ENCODE results near the gene RPLP2. TPM values are rescaled to one million over a fixed set of nuclear protein-coding genes. Genes with fewer than 3 reads are reported as not detected.
A peak's percentile ranks its signal among the peaks of the same experiment; 100 is the strongest.

RPLP2 gene
- total and polyA plus RNA-seq, 2 donors (not counting 1 experiment from before 2014, with no cell fraction given): 525 to 3,947 TPM

DNA sequence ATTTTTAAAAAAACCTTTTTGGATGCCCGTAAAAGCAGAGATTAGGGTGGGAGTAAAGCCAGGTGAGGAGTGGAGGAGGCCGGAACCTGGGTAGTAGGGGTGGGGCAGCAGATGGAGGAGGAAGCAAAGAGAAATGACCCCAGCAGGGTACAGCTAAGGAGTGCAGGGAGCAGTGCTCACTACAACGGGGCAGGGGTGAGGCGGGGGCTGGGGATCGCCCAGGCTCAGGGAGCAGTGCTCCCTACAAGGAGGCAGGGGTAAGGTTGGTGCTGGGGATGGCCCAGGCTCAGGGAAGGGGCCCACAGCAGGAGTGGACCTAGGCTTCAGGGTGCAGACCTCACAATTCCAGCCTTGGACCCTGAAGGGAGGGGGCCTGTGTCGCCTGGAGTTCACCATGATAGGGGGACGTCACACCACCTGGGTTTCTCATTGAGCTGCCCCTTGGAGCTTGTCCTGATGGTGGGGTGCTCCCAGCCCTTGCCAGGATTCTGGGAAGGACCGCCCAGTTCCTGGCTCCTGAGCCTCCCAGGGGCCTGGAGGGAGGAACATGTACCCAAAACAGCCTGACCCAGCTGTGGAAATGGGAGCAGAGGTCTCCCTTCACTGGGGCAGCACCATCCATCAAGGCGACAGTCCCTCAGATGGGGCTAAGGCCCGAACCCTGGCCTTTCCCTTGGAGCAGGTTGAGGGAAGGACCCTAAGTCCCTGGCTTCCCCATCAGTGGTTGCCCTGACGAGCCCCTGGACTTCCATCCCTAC is 6.1 kb downstream of the RPLP2 start:
- intact Hi-C loops (cut with micrococcal nuclease): no loop called here
- Mint-ChIP-seq H3K9me3 (ENCODE audit: insufficient read depth) (no peaks in the 10 kb centered on the region), H3K4me3 (no peak overlapping the region), H3K27ac (peak overlapping the region; percentile 32), H3K4me1 (peaks cover 23% of the 10 kb centered on the region), H3K27me3 (no peaks in the 10 kb centered on the region)
- Histone ChIP-seq H3K36me3 (replicated peaks in 1 of 2; ENCODE audit: control extremely low read depth in 1 of 2, control insufficient read depth in 1 of 2, extremely low read depth in 1 of 2, insufficient read depth in 2 of 2, low read length in 1 of 2) (peaks cover 2 to 29% of the 10 kb centered on the region in 2 experiments), H3K4me2 (replicated peaks; ENCODE audit: low read depth, low read length, poor library complexity, severe bottlenecking) (no peak overlapping the region), H3K4me1 (ENCODE audit: control insufficient read depth in 2 of 2, insufficient read depth in 2 of 2, low read length in 2 of 2) (peaks cover 23 to 28% of the 10 kb centered on the region in 2 donors), H4K20me1 (ENCODE audit: control insufficient read depth, insufficient read depth, low read length, poor library complexity, severe bottlenecking) (peaks cover 36% of the 10 kb centered on the region), H3K27ac (ENCODE audit: low read length in 2 of 2) (no peak overlapping the region), H3K9me3 (ENCODE audit: control extremely low read depth in 1 of 3, control insufficient read depth in 2 of 3, insufficient read depth in 1 of 3, low read length in 2 of 3) (no peaks in the 10 kb centered on the region), H3K4me3 (ENCODE audit: control extremely low read depth in 1 of 5, extremely low read depth in 1 of 5, insufficient read depth in 1 of 5, low read depth in 2 of 5, low read length in 4 of 5) (no peak overlapping the region), H2AFZ (ENCODE audit: insufficient read depth, low read depth, low read length, poor library complexity, severe bottlenecking) (no peak overlapping the region), H3K27me3 (replicated peaks in 1 of 4; ENCODE audit: control extremely low read depth in 1 of 4, control insufficient read depth in 3 of 4, insufficient read depth in 4 of 4, low read length in 3 of 4) (no peaks in the 10 kb centered on the region), H3K79me2 (ENCODE audit: control insufficient read depth, insufficient read depth, low read length) (peaks cover 23% of the 10 kb centered on the region), H3K9ac (ENCODE audit: low read length) (no peak overlapping the region)
- ChIA-PET POLR2A (interaction anchor here (0.6 to 0.9 kb wide), 3 partner anchors 13 to 288 kb away, joined by 4 read pairs; no protein-coding TSS in a partner anchor), CTCF (no interaction called here)
- TF ChIP-seq, protein P1, sequence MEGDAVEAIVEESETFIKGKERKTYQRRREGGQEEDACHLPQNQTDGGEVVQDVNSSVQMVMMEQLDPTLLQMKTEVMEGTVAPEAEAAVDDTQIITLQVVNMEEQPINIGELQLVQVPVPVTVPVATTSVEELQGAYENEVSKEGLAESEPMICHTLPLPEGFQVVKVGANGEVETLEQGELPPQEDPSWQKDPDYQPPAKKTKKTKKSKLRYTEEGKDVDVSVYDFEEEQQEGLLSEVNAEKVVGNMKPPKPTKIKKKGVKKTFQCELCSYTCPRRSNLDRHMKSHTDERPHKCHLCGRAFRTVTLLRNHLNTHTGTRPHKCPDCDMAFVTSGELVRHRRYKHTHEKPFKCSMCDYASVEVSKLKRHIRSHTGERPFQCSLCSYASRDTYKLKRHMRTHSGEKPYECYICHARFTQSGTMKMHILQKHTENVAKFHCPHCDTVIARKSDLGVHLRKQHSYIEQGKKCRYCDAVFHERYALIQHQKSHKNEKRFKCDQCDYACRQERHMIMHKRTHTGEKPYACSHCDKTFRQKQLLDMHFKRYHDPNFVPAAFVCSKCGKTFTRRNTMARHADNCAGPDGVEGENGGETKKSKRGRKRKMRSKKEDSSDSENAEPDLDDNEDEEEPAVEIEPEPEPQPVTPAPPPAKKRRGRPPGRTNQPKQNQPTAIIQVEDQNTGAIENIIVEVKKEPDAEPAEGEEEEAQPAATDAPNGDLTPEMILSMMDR (IDR thresholded peaks at IDR 0.05): no peak
- no peak for TF ChIP-seq EZH2 (IDR thresholded peaks at IDR 0.05; ENCODE audit: borderline replicate concordance, insufficient read depth, low read depth, low read length, poor library complexity, severe bottlenecking)
- ATAC-seq (ENCODE audit: low read depth) (no peak), DNase-seq (no peak)
- WGBS (ENCODE audit: insufficient coverage): 92% methylated on average over 10 of the region's 11 CpGs

DNA sequence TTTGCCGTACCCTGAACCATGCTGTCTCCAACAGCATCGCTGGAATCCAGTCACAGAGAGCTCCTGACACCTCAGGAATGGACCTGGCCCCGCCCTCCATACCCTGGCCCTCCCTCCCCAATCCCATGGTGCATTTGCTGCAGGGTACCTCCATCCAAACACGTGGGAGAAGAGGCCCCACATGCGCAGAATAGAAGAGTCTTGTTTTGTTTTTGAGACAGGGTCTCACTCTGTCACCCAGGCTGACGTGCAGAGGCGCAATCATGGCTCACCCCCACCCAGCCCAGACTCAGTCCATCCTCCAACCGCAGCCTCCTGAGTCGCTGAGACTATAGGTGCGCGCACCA is 6.6 kb downstream of the RPLP2 start:
- H3K4me1 Mint-ChIP-seq: peaks cover 22% of the 10 kb centered on the region
- ATAC-seq (ENCODE audit: low read depth) (no peak), DNase-seq (no peak)
- Histone ChIP-seq H3K9ac (ENCODE audit: low read length) (no peak overlapping the region), H3K27me3 (replicated peaks in 1 of 4; ENCODE audit: control extremely low read depth in 1 of 4, control insufficient read depth in 3 of 4, insufficient read depth in 4 of 4, low read length in 3 of 4) (no peaks in the 10 kb centered on the region), H3K36me3 (replicated peaks in 1 of 2; ENCODE audit: control extremely low read depth in 1 of 2, control insufficient read depth in 1 of 2, extremely low read depth in 1 of 2, insufficient read depth in 2 of 2, low read length in 1 of 2) (peaks cover 2 to 32% of the 10 kb centered on the region in 2 experiments), H2AFZ (ENCODE audit: insufficient read depth, low read depth, low read length, poor library complexity, severe bottlenecking) (no peak overlapping the region), H3K27ac (ENCODE audit: low read length in 2 of 2) (no peak overlapping the region), H3K79me2 (ENCODE audit: control insufficient read depth, insufficient read depth, low read length) (peaks cover 23% of the 10 kb centered on the region), H3K4me1 (ENCODE audit: control insufficient read depth in 2 of 2, insufficient read depth in 2 of 2, low read length in 2 of 2) (peaks cover 20 to 28% of the 10 kb centered on the region in 2 donors), H4K20me1 (ENCODE audit: control insufficient read depth, insufficient read depth, low read length, poor library complexity, severe bottlenecking) (peaks cover 36% of the 10 kb centered on the region), H3K4me2 (replicated peaks; ENCODE audit: low read depth, low read length, poor library complexity, severe bottlenecking) (no peak overlapping the region), H3K4me3 (ENCODE audit: control extremely low read depth in 1 of 5, extremely low read depth in 1 of 5, insufficient read depth in 1 of 5, low read depth in 2 of 5, low read length in 4 of 5) (no peak overlapping the region), H3K9me3 (ENCODE audit: control extremely low read depth in 1 of 3, control insufficient read depth in 2 of 3, insufficient read depth in 1 of 3, low read length in 2 of 3) (no peaks in the 10 kb centered on the region)
- no peaks in the 10 kb centered on the region for H3K9me3 Mint-ChIP-seq (ENCODE audit: insufficient read depth)
- WGBS (ENCODE audit: insufficient coverage): 86% methylated on average over 6 of the region's 11 CpGs
- peak overlapping the region; percentile 20 for H3K27ac Mint-ChIP-seq
- no peaks in the 10 kb centered on the region for H3K27me3 Mint-ChIP-seq
- CTCF ChIA-PET: no interaction called here
- TF ChIP-seq, protein P1 (IDR thresholded peaks at IDR 0.05): no peak
- no peak for TF ChIP-seq EZH2 (IDR thresholded peaks at IDR 0.05; ENCODE audit: borderline replicate concordance, insufficient read depth, low read depth, low read length, poor library complexity, severe bottlenecking)
- POLR2A ChIA-PET: no interaction called here
- peak overlapping the region; percentile 3 for H3K4me3 Mint-ChIP-seq
- intact Hi-C loops (cut with micrococcal nuclease): no loop called here
